Myocyte (in vitro differentiated cells): ENCODE measurements around the gene DGKH. TPM values are rescaled to one million over a fixed set of nuclear protein-coding genes. Genes with fewer than 3 reads are reported as not detected.

ENCODE experiments used
- DNase-seq: peaks from one replicate; pipeline ENCODE4 v3.0.0-alpha.2; 2012; ENCODE audit warnings: low read depth
- total RNA-seq: library from RNA; depleted of rRNA; stranded (reverse); fragments of >200 nt; gene quantifications from 2 replicates; pipeline ENCODE4 v1.2.3, GENCODE V29; 2014

DGKH gene
- total RNA-seq, 1 donor from 2014 or later: 2.6 TPM

DNA sequence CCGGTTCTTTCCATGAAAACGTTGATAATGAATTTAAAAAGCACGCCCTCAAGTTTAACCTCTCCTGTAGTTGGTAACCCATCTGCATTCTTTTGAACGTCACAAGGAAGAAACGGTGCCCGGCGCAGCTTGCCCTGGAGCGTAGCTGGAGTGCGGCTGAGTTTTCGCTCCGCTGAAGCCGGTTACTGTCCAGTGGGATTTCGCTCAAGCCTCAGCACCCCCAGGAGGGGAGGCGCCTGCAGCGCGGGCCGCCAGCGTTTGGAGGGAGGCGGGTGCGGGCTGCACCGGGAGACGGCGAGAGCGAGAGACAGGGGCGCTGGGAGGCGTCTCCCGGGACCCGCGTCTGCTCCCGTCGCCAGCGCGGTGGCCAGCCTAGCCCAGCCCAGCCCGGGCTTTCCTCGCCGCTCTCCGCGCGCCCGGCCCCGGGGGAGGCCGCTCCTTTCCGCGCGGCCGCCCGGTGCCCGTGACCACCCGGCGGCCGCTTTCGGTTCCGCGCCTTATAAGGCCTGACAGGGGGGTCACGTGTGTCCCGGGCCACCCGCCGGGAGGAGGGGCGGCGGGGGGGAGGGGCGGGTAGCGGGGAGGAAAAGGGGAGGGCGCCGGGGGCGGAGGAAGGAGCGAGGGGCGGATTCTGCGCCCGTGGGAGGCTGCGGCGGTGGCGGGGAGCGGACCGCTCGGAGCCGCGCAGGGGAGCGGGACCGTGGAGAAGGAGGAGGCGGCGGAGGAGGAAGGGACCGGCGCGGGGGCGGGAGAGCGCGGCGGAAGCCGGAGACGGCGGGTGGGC, 8.3 kb upstream of the DGKH start:
- DNase-seq: peak; percentile 89

GRCh38 chr13:42040730-42041010, 7.8 kb upstream of the DGKH start:
- DNase-seq: no peak

GRCh38 chr13:42041011-42041683, 7.3 kb upstream of the DGKH start:
- peak; percentile 45 for DNase-seq

DNA sequence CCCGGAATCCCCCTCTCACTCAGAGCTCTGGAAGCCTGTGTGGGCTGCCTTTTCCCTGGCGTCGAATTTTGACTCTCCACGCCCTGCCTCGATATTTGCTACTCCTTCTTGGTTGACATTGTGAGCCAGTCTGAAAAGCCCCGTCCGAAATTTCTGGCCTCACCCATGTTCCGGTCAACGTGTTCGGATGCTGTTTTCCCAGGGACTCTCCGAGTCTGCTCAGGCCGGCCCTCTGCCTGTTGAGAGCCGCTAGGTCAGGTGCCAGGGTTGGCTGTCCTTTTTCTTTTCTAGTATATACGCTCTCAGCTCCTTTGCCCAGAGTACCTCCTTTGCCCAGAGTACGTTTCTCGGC, 6.8 kb upstream of the DGKH start:
- DNase-seq: peak; percentile 73

DNA sequence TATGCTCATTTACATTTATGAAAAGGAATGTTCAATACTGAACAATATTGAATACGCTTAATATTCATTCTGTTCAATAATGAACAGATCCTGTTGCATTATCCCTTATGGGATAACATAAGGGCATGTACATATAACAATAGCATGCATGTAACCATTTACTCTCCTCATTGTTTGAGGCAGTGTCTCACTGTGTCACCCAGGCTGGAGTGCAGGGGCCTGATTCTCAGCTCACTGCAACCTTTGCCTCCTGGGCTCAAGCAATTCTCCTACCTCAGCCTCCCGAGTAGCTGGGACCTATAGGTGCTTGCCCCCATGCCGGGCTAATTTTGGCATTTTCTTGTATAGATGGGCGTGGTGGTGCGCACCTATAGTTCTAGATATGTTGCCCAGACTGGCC, 4.8 kb upstream of the DGKH start:
- DNase-seq: no peak

DNA sequence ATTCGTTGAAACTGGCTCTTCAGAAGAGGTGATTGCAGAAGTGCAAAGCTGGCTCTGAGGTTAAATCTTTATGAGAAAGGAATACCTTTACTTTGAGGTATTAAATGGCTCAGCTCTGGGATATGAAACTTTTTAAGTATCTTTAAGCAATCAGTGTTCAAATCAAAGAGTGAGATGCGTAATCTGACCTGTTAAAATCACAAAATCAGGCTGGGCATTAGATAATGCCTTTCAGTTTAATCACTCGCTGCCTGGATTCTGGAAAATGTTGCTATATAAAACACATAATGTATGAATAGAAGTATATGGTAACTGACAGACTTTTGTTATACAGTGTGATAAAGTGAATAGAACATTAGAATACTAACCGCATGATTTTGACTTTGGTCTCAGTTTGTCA, 2.0 kb upstream of the DGKH start:
- no peak for DNase-seq

DNA sequence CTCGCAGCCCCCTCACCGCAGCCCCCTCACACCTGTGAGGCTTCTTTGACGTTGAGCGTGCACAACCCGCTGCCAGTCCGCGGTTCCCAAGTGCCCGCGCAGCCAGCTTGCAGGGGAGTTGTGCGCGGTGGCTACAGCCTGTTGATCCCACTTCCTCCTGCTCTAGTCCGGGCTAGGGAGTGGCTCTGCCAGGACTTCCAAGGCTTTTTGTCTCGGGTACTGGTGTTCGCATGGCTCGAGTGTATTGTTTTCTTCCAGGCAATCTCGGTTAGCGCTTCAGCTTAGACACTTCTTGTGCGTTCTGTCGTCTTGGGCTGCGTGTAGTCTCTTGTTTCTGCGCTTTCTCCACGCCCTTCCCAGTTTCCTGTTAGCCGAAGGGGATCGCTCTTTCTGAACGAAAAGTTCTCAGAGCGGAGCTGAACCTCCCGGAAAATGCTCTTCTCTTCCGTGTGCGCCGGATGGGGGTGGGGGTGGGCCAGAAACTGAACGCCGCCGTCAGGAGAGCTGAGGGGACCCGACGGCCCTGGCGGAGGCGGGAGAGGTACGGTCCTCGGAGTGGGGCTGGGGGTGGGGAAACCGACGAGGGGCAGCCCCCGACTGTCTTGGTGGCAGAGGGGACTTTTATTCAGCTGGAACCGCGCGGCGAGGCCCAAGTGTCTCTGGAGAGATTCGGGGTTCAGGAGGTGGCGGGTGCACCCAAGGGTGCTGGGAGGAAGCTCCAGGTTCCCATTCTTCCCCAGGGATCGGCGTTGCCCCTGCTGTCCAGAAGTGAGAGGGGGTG, 697 bp upstream of the DGKH start:
- peak; percentile 61 for DNase-seq

GRCh38 chr13:42048684-42049453, 421 bp downstream of the DGKH start:
- peak; percentile 78 for DNase-seq

DNA sequence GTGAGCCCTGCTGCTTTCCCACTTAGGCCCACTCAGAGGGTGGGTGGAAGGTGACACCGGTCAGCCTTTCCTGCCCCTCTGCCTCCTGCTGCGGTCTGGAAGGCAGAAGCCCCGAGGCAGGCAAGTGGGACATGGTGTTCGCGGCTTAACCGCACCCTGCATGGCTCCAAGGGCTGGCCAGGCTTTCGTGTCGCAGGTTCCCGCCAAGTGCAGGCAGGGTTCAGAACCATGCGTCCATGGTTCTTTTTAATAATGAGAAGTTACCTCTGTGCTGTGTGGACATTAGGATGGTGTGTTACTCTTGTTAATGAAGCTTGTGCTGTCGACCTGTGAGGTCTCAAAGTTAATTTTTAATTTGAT, 986 bp downstream of the DGKH start:
- DNase-seq: no peak

GRCh38 chr13:42054798-42055499, 6.5 kb downstream of the DGKH start:
- DNase-seq: no peak

DNA sequence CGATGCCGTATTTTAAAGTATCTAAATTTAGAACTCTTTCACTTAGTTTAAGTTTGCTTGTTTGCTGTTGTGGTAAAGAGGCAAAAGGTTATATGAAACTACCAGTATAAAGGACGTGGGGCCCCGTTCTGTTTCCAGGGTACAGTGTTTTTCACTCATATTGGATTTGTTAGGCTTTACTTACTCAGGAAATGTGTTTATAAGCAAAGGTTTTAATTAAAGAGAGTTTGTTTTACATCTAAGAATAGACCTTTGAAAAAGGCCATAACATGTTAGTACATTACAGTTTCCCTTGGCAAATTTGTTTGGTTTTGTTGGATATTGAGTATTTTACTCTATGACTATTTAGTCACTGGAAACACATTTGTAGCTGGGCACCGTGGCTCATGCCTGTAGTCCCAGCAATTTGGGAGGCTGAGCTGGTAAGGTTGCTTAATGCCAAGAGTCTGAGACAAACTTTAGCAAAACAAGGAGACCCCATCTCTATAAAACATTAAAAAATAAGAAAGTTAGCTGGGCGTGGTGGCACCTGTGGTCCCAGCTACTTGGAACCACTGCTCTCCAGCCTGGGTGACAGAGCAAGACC, 7.1 kb downstream of the DGKH start:
- no peak for DNase-seq

- no peak for DNase-seq
Measured at GRCh38 chr13:42056146-42056545, 7.7 kb downstream of the DGKH start.

DNA sequence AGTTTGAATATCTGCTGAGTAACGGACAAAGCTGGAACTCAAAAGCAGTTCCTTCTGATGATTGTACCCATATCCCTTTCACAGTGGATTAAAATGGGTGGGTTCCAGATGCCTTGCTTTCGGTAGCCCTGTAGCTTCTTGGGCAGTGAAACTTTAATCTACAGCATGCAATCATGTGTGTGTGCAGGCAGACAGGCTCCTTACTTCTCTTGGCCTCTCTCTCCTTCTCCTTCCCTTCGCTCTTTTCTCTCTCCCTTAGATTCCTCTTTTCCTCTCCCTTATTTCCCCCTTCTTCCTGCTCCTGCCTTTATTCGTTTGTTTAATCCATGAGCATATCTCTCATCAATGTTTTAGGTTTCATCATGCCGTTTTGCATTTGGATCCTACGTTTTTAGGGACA, 8.1 kb downstream of the DGKH start:
- no peak for DNase-seq

- no peak for DNase-seq
Measured at GRCh38 chr13:42057918-42058530, 9.6 kb downstream of the DGKH start.

- no peak for DNase-seq
Measured at GRCh38 chr13:42061943-42062342, 13.5 kb downstream of the DGKH start.

DNA sequence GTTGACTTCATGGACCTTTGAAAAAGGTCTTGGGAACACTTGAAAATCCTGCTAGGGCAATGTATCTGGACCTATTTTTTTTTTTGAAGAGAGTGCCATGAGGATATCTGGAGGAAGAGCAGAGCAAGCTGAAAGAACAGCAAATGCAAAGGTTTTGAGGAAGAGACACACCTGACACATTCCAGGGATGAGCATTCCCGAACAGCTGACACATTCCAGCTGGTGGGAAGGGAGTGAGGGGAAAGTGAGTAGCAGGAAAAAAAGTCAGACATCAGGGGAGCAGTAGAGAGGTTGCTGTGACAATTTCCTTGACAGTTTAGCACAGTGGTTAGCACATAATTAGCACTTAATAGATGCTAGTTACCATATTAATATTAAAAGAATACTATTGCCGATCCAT, 14.7 kb downstream of the DGKH start:
- no peak for DNase-seq

DNA sequence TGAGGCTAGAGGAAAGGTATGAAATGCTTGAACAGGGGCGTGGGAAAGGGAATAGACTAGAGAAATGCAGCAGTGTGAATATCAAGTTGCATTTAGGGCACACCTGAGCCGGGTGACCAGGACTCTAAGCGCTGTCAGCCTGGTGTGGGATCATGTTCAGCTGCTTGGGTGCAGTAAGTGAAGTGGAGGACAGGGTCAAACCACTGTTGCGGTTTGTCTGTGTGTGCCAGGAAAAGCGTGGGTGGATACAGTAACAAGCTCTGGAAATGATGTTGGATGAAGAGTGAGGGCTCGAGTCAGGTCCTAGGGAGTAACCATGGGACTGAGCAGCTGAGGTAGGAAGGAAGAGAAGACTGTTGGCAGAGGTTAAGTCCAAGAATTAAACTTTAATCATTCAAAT, 15.8 kb downstream of the DGKH start:
- peak; percentile 92 for DNase-seq

DNA sequence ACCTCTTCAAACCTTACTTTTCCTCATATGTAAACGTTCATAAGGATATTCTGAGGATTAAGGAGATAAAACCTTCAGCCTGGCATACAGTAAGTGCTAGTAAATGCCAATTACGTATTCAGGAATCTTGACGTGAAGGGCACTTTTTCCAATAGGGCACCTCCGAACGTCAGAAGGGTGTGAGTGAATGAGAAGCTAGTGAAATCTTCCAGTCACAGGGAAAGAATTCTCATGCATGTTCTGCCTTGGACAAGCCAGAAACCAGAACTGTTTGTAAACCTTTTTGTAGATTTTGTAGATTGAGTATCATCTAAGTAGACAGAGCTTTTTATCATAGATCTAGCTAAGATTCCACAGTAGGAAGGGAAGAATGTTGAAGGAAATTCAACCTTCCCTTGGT, 16.5 kb downstream of the DGKH start:
- DNase-seq: no peak

DNA sequence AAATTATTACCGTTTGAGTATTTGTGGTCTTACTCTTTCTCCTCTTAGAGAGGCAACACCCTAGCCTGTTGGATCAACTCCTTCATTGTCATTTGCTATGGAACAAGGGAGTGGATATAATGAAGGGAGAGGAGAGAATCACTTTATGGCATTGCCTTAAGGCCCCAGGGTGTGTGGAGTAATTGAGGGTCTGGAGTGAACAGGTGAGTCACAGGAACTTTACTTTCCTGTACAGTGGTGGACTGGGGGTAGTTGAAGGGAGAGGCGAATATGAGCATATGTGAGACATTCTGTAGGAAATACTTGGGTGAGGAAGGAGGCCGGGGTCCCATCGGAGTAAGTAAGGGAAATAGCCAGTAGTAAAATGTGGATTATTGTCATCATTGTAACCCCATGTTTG, 17.0 kb downstream of the DGKH start:
- no peak for DNase-seq

DNA sequence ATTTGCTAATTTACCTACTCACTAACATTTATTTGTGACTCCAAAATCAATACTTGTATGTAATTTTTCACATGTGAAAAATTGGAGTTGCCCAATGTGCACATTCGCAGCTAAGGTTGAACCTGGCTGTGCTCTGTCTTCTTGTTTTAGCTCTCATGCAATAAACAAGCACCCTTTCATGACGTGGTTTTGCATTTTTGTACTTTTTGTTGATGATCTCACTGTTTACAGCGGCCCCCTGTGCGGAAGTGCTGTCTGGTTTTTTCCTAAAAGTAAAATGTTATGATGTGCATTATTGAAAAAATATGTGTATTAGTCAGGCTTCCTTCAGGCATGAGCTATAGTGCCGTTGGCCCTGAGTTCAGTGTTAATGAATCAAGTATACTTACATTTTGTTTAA, 18.1 kb downstream of the DGKH start:
- no peak for DNase-seq
